ENCODE data around the gene FGA. TPM values are rescaled to one million over a fixed set of nuclear protein-coding genes. Genes with fewer than 3 reads are reported as not detected.

Gene FGA
- total and polyA plus RNA-seq, 7 donors = 0.38 TPM; not detected in 6

DNA sequence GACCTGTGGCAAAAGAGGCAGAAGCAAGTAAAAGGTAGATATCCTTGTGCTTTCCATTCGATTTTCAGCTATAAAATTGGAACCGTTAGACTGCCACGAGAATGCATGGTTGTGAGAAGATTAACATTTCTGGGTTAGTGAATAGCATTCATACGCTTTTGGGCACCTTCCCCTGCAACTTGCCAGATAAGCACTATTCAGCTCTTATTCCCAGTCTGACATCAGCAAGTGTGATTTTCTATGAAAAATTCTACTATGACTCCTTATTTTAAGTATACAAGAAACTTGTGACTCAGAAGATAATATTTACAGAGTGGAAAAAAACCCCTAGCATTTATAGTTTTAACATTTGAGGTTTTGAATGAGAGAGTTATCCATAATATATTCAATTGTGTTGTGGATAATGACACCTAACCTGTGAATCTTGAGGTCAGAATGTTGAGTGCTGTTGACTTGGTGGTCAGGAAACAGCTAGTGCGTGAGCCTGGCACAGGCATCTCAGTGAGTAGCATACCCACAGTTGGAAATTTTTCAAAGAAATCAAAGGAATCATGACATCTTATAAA, 23.8 kb downstream of the FGA start:
- 88% methylated on average over 5 of the region's 5 CpGs for WGBS, 2 donors
- TF ChIP-seq POLR2AphosphoS5 (IDR thresholded peaks at IDR 0.05) (no peak), POLR2A (IDR thresholded peaks at IDR 0.05) (no peak)
- H3K27me3 ChIP-seq = no peaks in the 10 kb centered on the region
- H3K27ac ChIP-seq = no peak overlapping the region
- H3K36me3 ChIP-seq = no peaks in the 10 kb centered on the region
- no peak for DNase-seq
- intact Hi-C loops (cut with DNase I) = no loop called here
- H3K4me3 ChIP-seq = no peak overlapping the region
- no peaks in the 10 kb centered on the region for H3K4me1 ChIP-seq
- H3K9me3 ChIP-seq = no peaks in the 10 kb centered on the region

DNA sequence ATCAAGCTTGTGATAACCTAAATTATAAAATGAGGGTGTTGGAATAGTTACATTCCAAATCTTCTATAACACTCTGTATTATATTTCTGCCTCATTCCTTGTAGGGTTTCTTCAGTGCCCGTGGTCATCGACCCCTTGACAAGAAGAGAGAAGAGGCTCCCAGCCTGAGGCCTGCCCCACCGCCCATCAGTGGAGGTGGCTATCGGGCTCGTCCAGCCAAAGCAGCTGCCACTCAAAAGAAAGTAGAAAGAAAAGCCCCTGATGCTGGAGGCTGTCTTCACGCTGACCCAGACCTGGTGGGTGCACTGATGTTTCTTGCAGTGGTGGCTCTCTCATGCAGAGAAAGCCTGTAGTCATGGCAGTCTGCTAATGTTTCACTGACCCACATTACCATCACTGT, 24.8 kb downstream of the FGA start:
- Histone ChIP-seq H3K36me3 (no peaks in the 10 kb centered on the region), H3K9me3 (no peaks in the 10 kb centered on the region), H3K4me3 (no peak overlapping the region), H3K27me3 (no peaks in the 10 kb centered on the region), H3K4me1 (no peaks in the 10 kb centered on the region), H3K27ac (no peak overlapping the region)
- WGBS, 2 donors = 94 to 95% methylated on average over 6 of the region's 6 CpGs
- no peak for TF ChIP-seq EP300 (IDR thresholded peaks at IDR 0.05)
- TF ChIP-seq, protein P1, sequence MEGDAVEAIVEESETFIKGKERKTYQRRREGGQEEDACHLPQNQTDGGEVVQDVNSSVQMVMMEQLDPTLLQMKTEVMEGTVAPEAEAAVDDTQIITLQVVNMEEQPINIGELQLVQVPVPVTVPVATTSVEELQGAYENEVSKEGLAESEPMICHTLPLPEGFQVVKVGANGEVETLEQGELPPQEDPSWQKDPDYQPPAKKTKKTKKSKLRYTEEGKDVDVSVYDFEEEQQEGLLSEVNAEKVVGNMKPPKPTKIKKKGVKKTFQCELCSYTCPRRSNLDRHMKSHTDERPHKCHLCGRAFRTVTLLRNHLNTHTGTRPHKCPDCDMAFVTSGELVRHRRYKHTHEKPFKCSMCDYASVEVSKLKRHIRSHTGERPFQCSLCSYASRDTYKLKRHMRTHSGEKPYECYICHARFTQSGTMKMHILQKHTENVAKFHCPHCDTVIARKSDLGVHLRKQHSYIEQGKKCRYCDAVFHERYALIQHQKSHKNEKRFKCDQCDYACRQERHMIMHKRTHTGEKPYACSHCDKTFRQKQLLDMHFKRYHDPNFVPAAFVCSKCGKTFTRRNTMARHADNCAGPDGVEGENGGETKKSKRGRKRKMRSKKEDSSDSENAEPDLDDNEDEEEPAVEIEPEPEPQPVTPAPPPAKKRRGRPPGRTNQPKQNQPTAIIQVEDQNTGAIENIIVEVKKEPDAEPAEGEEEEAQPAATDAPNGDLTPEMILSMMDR (IDR thresholded peaks at IDR 0.05) = no peak
- TF ChIP-seq POLR2AphosphoS5 (IDR thresholded peaks at IDR 0.05) = no peak
- no peak for TF ChIP-seq POLR2A (IDR thresholded peaks at IDR 0.05)
- no peak for DNase-seq
- intact Hi-C loops (cut with DNase I) = no loop called here

DNA sequence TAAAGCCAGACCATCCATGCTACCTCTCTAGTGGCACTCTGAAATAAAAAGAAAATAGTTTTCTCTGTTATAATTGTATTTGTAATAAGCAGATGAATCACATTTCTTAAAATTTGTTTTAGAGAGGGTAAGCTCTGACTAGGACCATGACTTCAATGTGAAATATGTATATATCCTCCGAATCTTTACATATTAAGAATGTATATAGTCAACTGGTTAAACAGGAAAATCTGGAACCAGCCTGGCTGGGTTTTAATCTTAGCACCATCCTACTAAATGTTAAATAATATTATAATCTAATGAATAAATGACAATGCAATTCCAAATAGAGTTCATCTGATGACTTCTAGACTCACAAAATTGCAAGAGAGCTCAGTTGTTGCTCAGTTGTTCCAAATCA, 26.2 kb downstream of the FGA start:
- intact Hi-C loops (cut with DNase I) = no loop called here

DNA sequence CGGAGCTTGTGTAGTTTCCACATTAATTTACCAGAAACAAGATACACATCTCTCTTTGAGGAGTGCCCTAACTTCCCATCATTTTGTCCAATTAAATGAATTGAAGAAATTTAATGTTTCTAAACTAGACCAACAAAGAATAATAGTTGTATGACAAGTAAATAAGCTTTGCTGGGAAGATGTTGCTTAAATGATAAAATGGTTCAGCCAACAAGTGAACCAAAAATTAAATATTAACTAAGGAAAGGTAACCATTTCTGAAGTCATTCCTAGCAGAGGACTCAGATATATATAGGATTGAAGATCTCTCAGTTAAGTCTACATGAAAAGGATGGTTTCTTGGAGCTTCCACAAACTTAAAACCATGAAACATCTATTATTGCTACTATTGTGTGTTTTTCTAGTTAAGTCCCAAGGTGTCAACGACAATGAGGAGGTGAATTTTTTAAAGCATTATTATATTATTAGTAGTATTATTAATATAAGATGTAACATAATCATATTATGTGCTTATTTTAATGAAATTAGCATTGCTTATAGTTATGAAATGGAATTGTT, 27.8 kb downstream of the FGA start, which contains the start of gene FGB:
Gene FGB (plus strand): TSS at position 315 of the 558 bp plus-strand sequence. CDS start 8 bp downstream, at position 323.
- Histone ChIP-seq H3K4me1 (no peaks in the 10 kb centered on the region), H3K4me3 (no peak within 1 kb of the TSS), H3K27ac (no peak within 1 kb of the TSS), H3K9me3 (no peaks in the 10 kb centered on the region), H3K27me3 (no peaks in the 10 kb centered on the region), H3K36me3 (no peaks in the 10 kb centered on the region)
- WGBS, 2 donors = 81 to 82% methylated on average over 2 of the region's 2 CpGs
- TF ChIP-seq EP300 (IDR thresholded peaks at IDR 0.05) (no peak), POLR2A (IDR thresholded peaks at IDR 0.05) (no peak), POLR2AphosphoS5 (IDR thresholded peaks at IDR 0.05) (no peak)
- TF ChIP-seq, protein P1 (IDR thresholded peaks at IDR 0.05) = no peak
- no peak for DNase-seq
- intact Hi-C loops (cut with DNase I) = no loop called here

More for the DNA sequence above, 26.2 kb downstream of the FGA start:
- no peaks in the 10 kb centered on the region for H3K9me3 ChIP-seq
- TF ChIP-seq, protein P1 (IDR thresholded peaks at IDR 0.05) = no peak
- TF ChIP-seq POLR2AphosphoS5 (IDR thresholded peaks at IDR 0.05) (no peak), POLR2A (IDR thresholded peaks at IDR 0.05) (no peak), EP300 (IDR thresholded peaks at IDR 0.05) (no peak)
- no peaks in the 10 kb centered on the region for H3K27me3 ChIP-seq
- WGBS, 2 donors = 90 to 93% methylated on average over 1 of the region's 1 CpG
- H3K36me3 ChIP-seq = no peaks in the 10 kb centered on the region
- H3K4me3 ChIP-seq = no peak overlapping the region
- no peak for DNase-seq
- no peaks in the 10 kb centered on the region for H3K4me1 ChIP-seq
- no peak overlapping the region for H3K27ac ChIP-seq

DNA sequence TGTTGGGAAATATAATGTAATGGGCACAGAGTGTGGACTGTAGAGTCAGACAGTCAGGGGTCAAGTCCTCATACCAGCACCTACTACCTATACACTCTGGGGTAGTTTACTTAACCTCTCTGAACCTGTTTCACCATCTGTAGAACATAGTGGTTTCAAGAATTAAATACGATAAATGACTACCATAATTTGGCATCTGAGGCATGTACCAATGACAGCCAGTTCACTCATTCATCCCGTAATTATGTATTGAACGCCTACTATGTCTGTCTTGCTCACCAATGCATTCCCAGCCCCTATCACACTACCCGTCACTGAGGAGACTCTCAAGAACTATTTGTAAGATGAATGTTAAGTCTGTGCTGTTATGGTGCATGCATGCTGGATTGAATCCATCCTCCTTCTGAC, 29.7 kb downstream of the FGA start:
- WGBS, 2 donors = 87 to 93% methylated on average over 4 of the region's 4 CpGs
- DNase-seq = no peak
- Histone ChIP-seq H3K4me1 (no peaks in the 10 kb centered on the region), H3K36me3 (no peaks in the 10 kb centered on the region), H3K27ac (no peak overlapping the region), H3K27me3 (no peaks in the 10 kb centered on the region), H3K4me3 (no peak overlapping the region), H3K9me3 (no peaks in the 10 kb centered on the region)
- intact Hi-C loops (cut with DNase I) = no loop called here
- TF ChIP-seq POLR2A (IDR thresholded peaks at IDR 0.05) (no peak), EP300 (IDR thresholded peaks at IDR 0.05) (no peak), POLR2AphosphoS5 (IDR thresholded peaks at IDR 0.05) (no peak)
- TF ChIP-seq, protein P1 (IDR thresholded peaks at IDR 0.05) = no peak
